HPDE6-E6E7 (cell line): ENCODE results near the gene CUX1.
"Not testable (repeated sequence)": the region's sequence is repeated elsewhere in the genome, so short reads cannot be mapped to it uniquely, and the experiment has no call there.

Source experiments
- DNase-seq: peaks from one replicate; pipeline ENCODE4 v3.0.0; 2011; ENCODE audit warnings: missing footprints; ENCODE audit errors: extremely low spot score

Gene CUX1

GRCh38 chr7:102330666-102331460 is 513.4 kb downstream of the CUX1 start:
- not testable (repeated sequence) for DNase-seq
